Tibial nerve (tissue), 4 donors: ENCODE results near the gene ELMO1. TPM values are rescaled to one million over a fixed set of nuclear protein-coding genes. Genes with fewer than 3 reads are reported as not detected.
A peak's percentile ranks its signal among the peaks of the same experiment; 100 is the strongest.

Experiments used
- DNase-seq, 2 donors: peaks; one replicate each; pipeline ENCODE4 v3.0.0-alpha.2; 2019; ENCODE audit warnings: low spot score in 2 of 2
- H3K27ac ChIP-seq, 4 donors: fragments of 200-600 bp; sonication (generic) in 3 of 4; one replicate each; pipeline ENCODE4 v1.5.1; 2017 to 2019; ENCODE audit warnings: mild to moderate bottlenecking in 1 of 4
- H3K27me3 ChIP-seq, 2 donors: fragments of 200-600 bp; sonication (generic) in 1 of 2; one replicate each; pipeline versions ENCODE4 v1.5.1 to v1.6.0; 2017 to 2019
- H3K36me3 ChIP-seq, 3 donors: fragments of 200-600 bp; sonication (generic); one replicate each; pipeline ENCODE4 v1.5.1; 2018 to 2019
- H3K4me1 ChIP-seq, 4 donors: fragments of 200-600 bp; sonication (generic) in 3 of 4; one replicate each; pipeline ENCODE4 v1.5.1; 2017 to 2019
- H3K4me3 ChIP-seq, 4 donors: fragments of 200-600 bp; sonication (generic) in 3 of 4; one replicate each; pipeline ENCODE4 v1.5.1; 2017 to 2019; ENCODE audit warnings: mild to moderate bottlenecking in 1 of 4, moderate library complexity in 1 of 4
- H3K9me3 ChIP-seq, 4 donors: fragments of 200-600 bp; sonication (generic) in 3 of 4; one replicate each; pipeline ENCODE4 v1.5.1; 2017 to 2019
- EP300 ChIP-seq, 2 donors: sonication (generic); formaldehyde crosslinking; IDR thresholded peaks; one replicate each; pipeline ENCODE4 v1.6.1; 2017; ENCODE audit warnings: antibody characterized with exemption in 2 of 2, mild to moderate bottlenecking in 1 of 2
- POLR2A ChIP-seq, 2 donors: fragments of 450-650 bp; IDR thresholded peaks; one replicate each; pipeline ENCODE4 v1.6.1; 2017; ENCODE audit warnings: antibody characterized with exemption in 2 of 2, mild to moderate bottlenecking in 2 of 2, moderate library complexity in 2 of 2
- WGBS, 2 donors: methylation state at CpG; one replicate each; pipeline ENCODE4 v1.1.5; 2018; 5-methylcytosine and 5-hydroxymethylcytosine counted together
- total RNA-seq, 4 donors: library from RNA; depleted of rRNA; stranded (reverse); fragments of >200 nt; gene quantifications; one replicate each; pipeline ENCODE4 v1.1.0, GENCODE V29; 2016
- TF ChIP-seq, protein P1 (sequence below), 5 experiments: fragments of 200-600 bp in 3 of 5; fragments of 450-650 bp in 2 of 5; sonication (generic) in 3 of 5; IDR thresholded peaks; one replicate each; pipeline ENCODE4 v1.5.1; 2016 to 2019; ENCODE audit warnings: antibody characterized with exemption in 5 of 5, mild to moderate bottlenecking in 3 of 5, moderate library complexity in 2 of 5

Gene ELMO1
- total RNA-seq, 4 donors from 2014 or later: 196 to 328 (median 268) TPM

DNA sequence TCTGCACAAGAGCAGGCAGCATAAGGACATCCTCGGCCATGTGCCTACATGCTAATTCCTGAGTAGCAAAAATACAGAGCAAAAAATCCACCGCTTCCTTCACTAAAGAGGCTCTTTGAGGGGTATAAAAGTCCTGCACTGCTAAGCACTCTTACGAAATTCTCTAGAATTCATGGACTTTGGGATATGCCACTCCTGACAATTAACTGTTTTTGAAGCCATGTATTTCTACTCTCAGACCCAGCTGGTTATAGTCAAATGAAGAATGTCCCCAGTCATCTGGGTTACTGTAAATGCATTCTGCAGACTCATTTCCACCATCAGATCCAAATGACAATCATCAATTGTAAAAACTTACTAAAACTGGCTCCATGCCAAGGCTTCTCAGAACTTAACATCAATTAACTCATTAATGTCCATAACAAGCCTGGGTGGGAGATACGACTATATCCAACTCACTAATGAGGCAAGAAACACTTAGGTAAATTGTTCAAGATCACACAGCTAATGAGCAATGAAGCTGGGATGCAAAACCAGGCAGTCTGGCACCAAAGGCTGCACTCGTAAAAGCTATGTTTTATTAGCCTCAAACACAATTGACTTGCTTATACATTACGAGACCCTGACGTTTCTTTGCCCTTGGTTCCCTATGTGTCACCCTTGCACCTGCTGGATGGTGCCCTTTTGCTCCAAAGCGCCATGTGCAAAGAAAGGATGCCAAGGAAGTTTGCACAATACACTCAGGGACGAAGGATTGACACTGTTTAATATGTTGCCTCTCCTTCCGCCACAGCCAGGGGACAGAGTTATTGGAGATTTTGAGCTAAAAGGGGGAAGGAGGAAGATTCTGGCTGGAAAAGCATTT is 250.4 kb downstream of the ELMO1 start:
- no peak for TF ChIP-seq POLR2A (IDR thresholded peaks at IDR 0.05)
- TF ChIP-seq EP300 (IDR thresholded peaks at IDR 0.05): no peak
- TF ChIP-seq, protein P1, sequence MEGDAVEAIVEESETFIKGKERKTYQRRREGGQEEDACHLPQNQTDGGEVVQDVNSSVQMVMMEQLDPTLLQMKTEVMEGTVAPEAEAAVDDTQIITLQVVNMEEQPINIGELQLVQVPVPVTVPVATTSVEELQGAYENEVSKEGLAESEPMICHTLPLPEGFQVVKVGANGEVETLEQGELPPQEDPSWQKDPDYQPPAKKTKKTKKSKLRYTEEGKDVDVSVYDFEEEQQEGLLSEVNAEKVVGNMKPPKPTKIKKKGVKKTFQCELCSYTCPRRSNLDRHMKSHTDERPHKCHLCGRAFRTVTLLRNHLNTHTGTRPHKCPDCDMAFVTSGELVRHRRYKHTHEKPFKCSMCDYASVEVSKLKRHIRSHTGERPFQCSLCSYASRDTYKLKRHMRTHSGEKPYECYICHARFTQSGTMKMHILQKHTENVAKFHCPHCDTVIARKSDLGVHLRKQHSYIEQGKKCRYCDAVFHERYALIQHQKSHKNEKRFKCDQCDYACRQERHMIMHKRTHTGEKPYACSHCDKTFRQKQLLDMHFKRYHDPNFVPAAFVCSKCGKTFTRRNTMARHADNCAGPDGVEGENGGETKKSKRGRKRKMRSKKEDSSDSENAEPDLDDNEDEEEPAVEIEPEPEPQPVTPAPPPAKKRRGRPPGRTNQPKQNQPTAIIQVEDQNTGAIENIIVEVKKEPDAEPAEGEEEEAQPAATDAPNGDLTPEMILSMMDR (IDR thresholded peaks at IDR 0.05): no peak
- H3K27ac ChIP-seq: peak overlapping the region in 2 of 4 donors; percentile 7 to 87
- H3K27me3 ChIP-seq: no peaks in the 10 kb centered on the region
- H3K4me3 ChIP-seq: no peak overlapping the region
- peaks cover 4 to 63% (median 21%) of the 10 kb centered on the region in 4 donors for H3K4me1 ChIP-seq
- DNase-seq: no peak
- H3K36me3 ChIP-seq: peaks cover 0 to 17% (median 3%) of the 10 kb centered on the region in 3 donors
- H3K9me3 ChIP-seq: no peaks in the 10 kb centered on the region
- WGBS, 2 donors: 43 to 49% methylated on average over 10 of the region's 10 CpGs

DNA sequence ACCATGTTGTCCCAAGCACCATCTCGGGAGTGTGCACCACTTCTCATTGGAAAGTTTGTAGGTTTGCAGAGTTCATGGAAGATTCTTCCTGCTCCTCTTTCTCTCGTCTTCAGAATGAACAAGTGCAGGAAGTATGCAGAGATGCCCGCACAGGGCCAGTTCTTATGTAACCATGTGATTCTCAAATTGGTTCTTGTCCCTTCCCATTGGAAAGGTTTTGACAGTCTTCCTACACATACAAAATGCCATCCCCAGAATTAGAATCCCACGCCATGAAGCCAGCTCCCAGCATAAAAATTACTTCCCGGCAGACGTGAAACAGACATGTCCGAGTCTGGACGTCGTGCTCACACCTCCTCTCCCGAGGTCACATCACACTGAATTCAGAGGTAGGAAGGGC is 251.6 kb downstream of the ELMO1 start:
- no peak for TF ChIP-seq POLR2A (IDR thresholded peaks at IDR 0.05)
- TF ChIP-seq, protein P1 (IDR thresholded peaks at IDR 0.05): no peak
- no peak for TF ChIP-seq EP300 (IDR thresholded peaks at IDR 0.05)
- Histone ChIP-seq H3K9me3 (no peaks in the 10 kb centered on the region), H3K27me3 (no peaks in the 10 kb centered on the region), H3K4me1 (peaks cover 4 to 62% (median 21%) of the 10 kb centered on the region in 4 donors), H3K4me3 (no peak overlapping the region), H3K36me3 (peaks cover 0 to 13% (median 3%) of the 10 kb centered on the region in 3 donors), H3K27ac (peak overlapping the region in 2 of 4 donors; percentile 7)
- no peak for DNase-seq
- 60 to 68% methylated on average over 10 of the region's 10 CpGs for WGBS, 2 donors

DNA sequence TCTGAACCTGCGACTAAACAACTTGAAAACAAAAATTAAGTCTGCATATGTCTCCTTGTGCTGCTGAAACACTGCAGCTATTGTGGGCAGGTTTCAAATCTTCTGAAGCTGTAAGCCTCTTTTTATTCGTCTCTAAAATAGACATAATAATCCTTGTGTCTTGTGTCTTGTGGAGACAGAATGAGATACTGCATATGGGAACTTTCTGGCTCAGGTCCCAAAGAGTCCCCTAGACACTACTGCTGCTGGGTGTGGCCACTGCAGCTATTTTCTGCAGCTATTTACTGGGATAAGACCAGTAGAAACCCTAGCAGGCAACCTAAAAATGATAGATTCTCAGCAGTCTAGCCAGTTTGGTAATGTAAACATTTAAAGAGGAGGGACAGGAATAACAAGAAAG is 252.0 kb downstream of the ELMO1 start:
- Histone ChIP-seq H3K9me3 (no peaks in the 10 kb centered on the region), H3K27ac (no peak overlapping the region), H3K27me3 (no peaks in the 10 kb centered on the region), H3K4me3 (no peak overlapping the region), H3K36me3 (peaks cover 0 to 18% (median 3%) of the 10 kb centered on the region in 3 donors), H3K4me1 (peaks cover 4 to 58% (median 19%) of the 10 kb centered on the region in 4 donors)
- TF ChIP-seq POLR2A (IDR thresholded peaks at IDR 0.05) (no peak), EP300 (IDR thresholded peaks at IDR 0.05) (no peak)
- TF ChIP-seq, protein P1 (IDR thresholded peaks at IDR 0.05): no peak
- 30 to 35% methylated on average over 2 of the region's 2 CpGs for WGBS, 2 donors
- DNase-seq: no peak

DNA sequence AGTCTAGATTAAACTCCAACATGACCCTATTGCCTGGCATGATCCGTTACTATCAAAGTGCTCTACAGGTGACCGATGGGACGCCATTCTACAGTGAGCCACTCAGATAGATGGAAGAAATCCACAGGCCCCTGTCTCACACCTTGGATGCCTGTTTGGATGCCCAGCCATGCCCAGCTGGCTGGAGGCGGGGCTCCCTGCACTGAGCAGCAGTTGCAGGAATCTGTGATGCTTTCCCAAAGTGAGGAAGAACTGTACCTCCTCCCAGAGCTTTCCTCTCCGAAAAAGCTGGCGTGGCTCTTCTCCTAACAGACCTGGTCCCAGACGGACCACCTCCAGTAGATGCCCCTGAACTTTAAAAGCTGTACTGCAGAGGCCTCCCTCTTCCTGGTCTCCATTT is 253.3 kb downstream of the ELMO1 start:
- TF ChIP-seq, protein P1 (IDR thresholded peaks at IDR 0.05): no peak
- TF ChIP-seq EP300 (IDR thresholded peaks at IDR 0.05) (no peak), POLR2A (IDR thresholded peaks at IDR 0.05) (no peak)
- 81 to 94% methylated on average over 7 of the region's 7 CpGs for WGBS, 2 donors
- Histone ChIP-seq H3K4me3 (no peak overlapping the region), H3K27ac (no peak overlapping the region), H3K27me3 (no peaks in the 10 kb centered on the region), H3K36me3 (peaks cover 0 to 18% (median 3%) of the 10 kb centered on the region in 3 donors), H3K9me3 (no peaks in the 10 kb centered on the region), H3K4me1 (peaks cover 0 to 45% (median 15%) of the 10 kb centered on the region in 4 donors)
- no peak for DNase-seq

DNA sequence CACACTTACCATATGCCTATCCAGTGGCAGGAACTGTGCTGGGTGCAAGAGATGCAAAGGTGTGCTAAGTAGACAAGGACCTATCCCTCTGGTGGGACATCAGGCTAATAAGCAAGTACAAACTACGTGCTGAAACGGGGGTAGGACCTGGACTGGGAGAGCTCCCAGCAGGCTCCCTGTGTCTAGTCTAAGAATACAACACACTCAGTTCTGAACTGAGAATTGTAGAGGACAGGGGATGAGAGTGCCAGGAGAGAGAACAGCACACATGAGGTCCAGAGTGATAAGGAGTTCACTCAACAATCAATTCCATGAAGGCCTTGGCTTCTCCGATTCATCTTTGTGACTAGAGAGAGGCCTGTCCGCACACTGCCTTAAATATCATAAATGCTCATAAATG is 253.7 kb downstream of the ELMO1 start:
- no peak for DNase-seq
- no peak overlapping the region for H3K27ac ChIP-seq

More for the DNA sequence above, 253.7 kb downstream of the ELMO1 start:
- TF ChIP-seq, protein P1 (IDR thresholded peaks at IDR 0.05): no peak
- TF ChIP-seq EP300 (IDR thresholded peaks at IDR 0.05) (no peak), POLR2A (IDR thresholded peaks at IDR 0.05) (no peak)
- H3K36me3 ChIP-seq: peaks cover 0 to 18% (median 3%) of the 10 kb centered on the region in 3 donors
- no peak overlapping the region for H3K4me3 ChIP-seq
- H3K27me3 ChIP-seq: no peaks in the 10 kb centered on the region
- H3K9me3 ChIP-seq: no peaks in the 10 kb centered on the region
- H3K4me1 ChIP-seq: peaks cover 0 to 40% (median 14%) of the 10 kb centered on the region in 4 donors
- 97 to 99% methylated on average over 4 of the region's 4 CpGs for WGBS, 2 donors
